B cell (primary cell): ENCODE measurements around the gene CASP2. TPM values are rescaled to one million over a fixed set of nuclear protein-coding genes. Genes with fewer than 3 reads are reported as not detected.

ENCODE experiments used
- ATAC-seq: fragments of 200-7000 bp; cut with Tn5 transposase; one replicate; pipeline ENCODE4 v1.10.0; 2021; ENCODE audit warnings: low read depth, mild to moderate bottlenecking, moderate number of reproducible peaks, moderate library complexity
- CTCF ChIA-PET: fragments of 350-600 bp; sonication (Branson Sonifier 250); formaldehyde crosslinking; loops from one replicate; lab custom pipeline; 2021; ENCODE audit warnings: antibody characterized with exemption, inconsistent platforms; lab: Charles Lee
- POLR2A ChIA-PET: fragments of 350-600 bp; sonication (Branson Sonifier 250); formaldehyde crosslinking; loops from one replicate; lab custom pipeline; 2021; ENCODE audit warnings: antibody characterized with exemption; lab: Charles Lee
- DNase-seq: peaks from one replicate; pipeline ENCODE4 v3.0.0; 2013
- H2AFZ ChIP-seq: 2 replicates; pipeline ENCODE4 v1.6.1; 2012; ENCODE audit warnings: mild to moderate bottlenecking, low read depth, low read length; ENCODE audit not compliant: insufficient read depth, poor library complexity, severe bottlenecking
- H3K27ac ChIP-seq, 2 donors: 1 replicate in 1 of 2; 2 replicates in 1 of 2; pipeline ENCODE4 v1.5.1; 2012 to 2013; ENCODE audit warnings: low read length in 2 of 2, mild to moderate bottlenecking in 2 of 2, moderate library complexity in 1 of 2
- H3K27me3 ChIP-seq, 4 experiments: fragments of 200-600 bp in 1 of 4; sonication (generic) in 1 of 4; replicated peaks in 1 of 4; 1 replicate in 2 of 4; 2 replicates in 2 of 4; pipeline versions ENCODE4 v1.6.1 to v1.7.0; 2013 to 2016; ENCODE audit warnings: low read length in 3 of 4, mild to moderate bottlenecking in 2 of 4, mixed read lengths in 1 of 4, moderate library complexity in 1 of 4; ENCODE audit not compliant: insufficient read depth in 4 of 4, control insufficient read depth in 3 of 4; ENCODE audit errors: control extremely low read depth in 1 of 4
- H3K36me3 ChIP-seq, 2 experiments: replicated peaks in 1 of 2; 1 replicate in 1 of 2; 2 replicates in 1 of 2; pipeline versions ENCODE4 v1.6.1 to v1.7.1; 2013; ENCODE audit warnings: low read length in 1 of 2; ENCODE audit not compliant: insufficient read depth in 2 of 2, control insufficient read depth in 1 of 2; ENCODE audit errors: control extremely low read depth in 1 of 2, extremely low read depth in 1 of 2
- H3K4me1 ChIP-seq, 2 donors: fragments of 200-600 bp in 1 of 2; sonication (generic) in 1 of 2; 1 replicate in 1 of 2; 2 replicates in 1 of 2; pipeline versions ENCODE4 v1.5.1 to v1.6.1; 2013 to 2017; ENCODE audit warnings: low read length in 2 of 2; ENCODE audit not compliant: control insufficient read depth in 2 of 2, insufficient read depth in 2 of 2
- H3K4me2 ChIP-seq: replicated peaks from 2 replicates; pipeline ENCODE3; 2012; ENCODE audit warnings: mild to moderate bottlenecking, low read depth, low read length; ENCODE audit not compliant: poor library complexity, severe bottlenecking
- H3K4me3 ChIP-seq, 5 experiments: fragments of 200-600 bp in 1 of 5; sonication (generic) in 1 of 5; 1 replicate in 3 of 5; 2 replicates in 2 of 5; pipeline versions ENCODE4 v1.5.1 to v1.7.0; 2011 to 2016; ENCODE audit warnings: low read length in 4 of 5, mild to moderate bottlenecking in 4 of 5, low read depth in 2 of 5, control low read depth in 1 of 5, moderate library complexity in 1 of 5; ENCODE audit not compliant: insufficient read depth in 1 of 5; ENCODE audit errors: control extremely low read depth in 1 of 5, extremely low read depth in 1 of 5
- H3K79me2 ChIP-seq: fragments of 200-600 bp; sonication (generic); one replicate; pipeline ENCODE4 v1.6.0; 2016; ENCODE audit warnings: low read length; ENCODE audit not compliant: control insufficient read depth, insufficient read depth
- H3K9ac ChIP-seq: fragments of 200-600 bp; sonication (generic); 2 replicates; pipeline ENCODE4 v1.6.1; 2017; ENCODE audit warnings: mild to moderate bottlenecking, low read length, moderate library complexity
- H3K9me3 ChIP-seq, 3 donors: one replicate each; pipeline versions ENCODE4 v1.6.1 to v1.7.1; 2013; ENCODE audit warnings: low read length in 2 of 3; ENCODE audit not compliant: control insufficient read depth in 2 of 3, insufficient read depth in 1 of 3; ENCODE audit errors: control extremely low read depth in 1 of 3
- H4K20me1 ChIP-seq: 2 replicates; pipeline ENCODE4 v1.6.0; 2012; ENCODE audit warnings: mild to moderate bottlenecking, low read length; ENCODE audit not compliant: insufficient read depth, control insufficient read depth, poor library complexity, severe bottlenecking
- H3K27ac Mint-ChIP-seq: one replicate; pipeline ENCODE4 v1.8.0; 2021; ENCODE audit warnings: mixed read lengths
- H3K27me3 Mint-ChIP-seq: one replicate; pipeline ENCODE4 v1.8.0; 2021; ENCODE audit warnings: mixed read lengths
- H3K4me1 Mint-ChIP-seq: one replicate; pipeline ENCODE4 v1.8.0; 2021; ENCODE audit warnings: mixed read lengths
- H3K4me3 Mint-ChIP-seq: one replicate; pipeline ENCODE4 v1.8.0; 2021; ENCODE audit warnings: mixed read lengths
- H3K9me3 Mint-ChIP-seq: one replicate; pipeline ENCODE4 v1.8.0; 2022; ENCODE audit warnings: mixed read lengths; ENCODE audit not compliant: insufficient read depth
- EZH2 ChIP-seq: IDR thresholded peaks from 2 replicates; pipeline ENCODE4 v1.6.1; 2012; ENCODE audit warnings: borderline replicate concordance, low read depth, mild to moderate bottlenecking, moderate library complexity, low read length; ENCODE audit not compliant: insufficient read depth, poor library complexity, severe bottlenecking
- WGBS: methylation state at CpG from one replicate; pipeline ENCODE4 v1.1.5; 2013; ENCODE audit warnings: missing lambda C conversion rate; ENCODE audit not compliant: insufficient coverage; 5-methylcytosine and 5-hydroxymethylcytosine counted together
- intact Hi-C: fragments of 100-400 bp; cut with micrococcal nuclease; formaldehyde crosslinking; loops from one replicate; pipeline ENCODE4 v1.10.0; 2022
- polyA plus RNA-seq: library from polyadenylated mRNA; depleted of rRNA; stranded (reverse); fragments of >200 nt; gene quantifications from 2 replicates; pipeline ENCODE4 v1.2.3, GENCODE V29; 2012
- total RNA-seq, 2 donors: library from RNA; stranded (reverse); fragments of 120-200 nt in 1 of 2; gene quantifications; 1 replicate in 1 of 2; 2 replicates in 1 of 2; pipeline versions ENCODE4 v1.2.3 to v1.2.4, GENCODE V29; 2013 to 2022
- TF ChIP-seq, protein P1 (sequence below): fragments of 200-600 bp; IDR thresholded peaks from one replicate; pipeline ENCODE4 v1.8.0; 2022; ENCODE audit warnings: antibody characterized with exemption, mild to moderate bottlenecking

Gene CASP2
- total and polyA plus RNA-seq, 2 donors (not counting 1 experiment from before 2014, with no cell fraction given) = 29.2 to 66.5 TPM

DNA sequence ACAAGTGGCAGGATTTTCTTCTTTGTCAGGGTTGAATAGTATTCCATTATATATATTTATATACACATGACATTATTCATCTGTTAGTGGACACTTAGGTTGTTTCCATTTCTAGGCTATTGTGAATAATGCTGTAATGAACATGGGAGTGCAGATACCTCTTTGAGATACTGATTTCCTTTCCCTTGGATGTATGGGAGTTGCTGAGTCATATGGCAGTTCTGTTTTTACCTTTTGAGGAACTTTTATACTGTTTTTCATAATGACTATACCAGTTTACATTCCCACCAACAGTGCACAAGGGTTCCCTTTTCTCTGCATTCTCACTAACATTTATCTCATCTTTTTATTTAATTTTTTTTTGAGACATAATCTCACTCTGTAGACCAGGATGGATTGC is 26.0 kb downstream of the CASP2 start:
- no peak overlapping the region for H3K4me2 ChIP-seq
- peaks cover 0 to 3% (median 0%) of the 10 kb centered on the region in 3 donors for H3K9me3 ChIP-seq
- Mint-ChIP-seq H3K27ac (no peak overlapping the region), H3K9me3 (no peaks in the 10 kb centered on the region), H3K4me1 (peaks cover 9% of the 10 kb centered on the region), H3K27me3 (no peaks in the 10 kb centered on the region), H3K4me3 (no peak overlapping the region)
- peaks cover 2 to 3% of the 10 kb centered on the region in 2 experiments for H3K36me3 ChIP-seq
- intact Hi-C loops = no loop called here
- TF ChIP-seq EZH2 = no peak
- TF ChIP-seq, protein P1, sequence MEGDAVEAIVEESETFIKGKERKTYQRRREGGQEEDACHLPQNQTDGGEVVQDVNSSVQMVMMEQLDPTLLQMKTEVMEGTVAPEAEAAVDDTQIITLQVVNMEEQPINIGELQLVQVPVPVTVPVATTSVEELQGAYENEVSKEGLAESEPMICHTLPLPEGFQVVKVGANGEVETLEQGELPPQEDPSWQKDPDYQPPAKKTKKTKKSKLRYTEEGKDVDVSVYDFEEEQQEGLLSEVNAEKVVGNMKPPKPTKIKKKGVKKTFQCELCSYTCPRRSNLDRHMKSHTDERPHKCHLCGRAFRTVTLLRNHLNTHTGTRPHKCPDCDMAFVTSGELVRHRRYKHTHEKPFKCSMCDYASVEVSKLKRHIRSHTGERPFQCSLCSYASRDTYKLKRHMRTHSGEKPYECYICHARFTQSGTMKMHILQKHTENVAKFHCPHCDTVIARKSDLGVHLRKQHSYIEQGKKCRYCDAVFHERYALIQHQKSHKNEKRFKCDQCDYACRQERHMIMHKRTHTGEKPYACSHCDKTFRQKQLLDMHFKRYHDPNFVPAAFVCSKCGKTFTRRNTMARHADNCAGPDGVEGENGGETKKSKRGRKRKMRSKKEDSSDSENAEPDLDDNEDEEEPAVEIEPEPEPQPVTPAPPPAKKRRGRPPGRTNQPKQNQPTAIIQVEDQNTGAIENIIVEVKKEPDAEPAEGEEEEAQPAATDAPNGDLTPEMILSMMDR = no peak
- no peaks in the 10 kb centered on the region for H3K79me2 ChIP-seq
- no peak overlapping the region for H3K9ac ChIP-seq
- H3K4me1 ChIP-seq = peaks cover 4 to 5% of the 10 kb centered on the region in 2 donors
- no peak overlapping the region for H2AFZ ChIP-seq
- CTCF ChIA-PET = interaction anchor here (1.1 kb wide), 1 partner anchor 15 kb away, joined by 5 read pairs; no protein-coding TSS in a partner anchor
- DNase-seq (no peak), ATAC-seq (no peak)
- H4K20me1 ChIP-seq = no peaks in the 10 kb centered on the region
- no peak overlapping the region for H3K4me3 ChIP-seq
- POLR2A ChIA-PET = no interaction called here
- H3K27ac ChIP-seq = no peak overlapping the region
- H3K27me3 ChIP-seq = no peaks in the 10 kb centered on the region

DNA sequence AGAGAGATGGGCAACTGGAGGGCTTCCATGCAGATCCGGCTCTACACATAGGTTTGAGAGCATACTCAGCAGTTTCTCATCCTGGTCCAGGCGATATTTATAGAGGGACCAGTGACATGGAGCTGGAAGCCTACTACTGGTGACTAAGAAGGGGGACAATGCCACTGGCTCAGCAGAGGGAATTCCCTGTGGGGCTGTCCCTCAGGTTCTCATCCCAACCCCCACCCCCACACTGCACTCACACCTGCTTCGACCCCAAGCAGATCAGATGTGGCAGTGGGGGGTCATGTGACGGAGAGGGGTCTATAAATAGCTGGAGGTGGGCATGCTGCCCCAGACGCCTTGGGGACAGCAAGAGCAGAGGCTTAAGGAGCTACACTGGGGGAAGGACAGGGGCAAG is 27.6 kb downstream of the CASP2 start, which contains the start of gene CLCN1:
Gene CLCN1 (plus strand): TSS at position 336 of the 400 bp plus-strand sequence. CDS start 102 bp downstream, outside the sequence.
- Mint-ChIP-seq H3K27me3 (no peaks in the 10 kb centered on the region), H3K27ac (no peak within 1 kb of the TSS), H3K9me3 (no peaks in the 10 kb centered on the region), H3K4me1 (peaks cover 2% of the 10 kb centered on the region), H3K4me3 (no peak within 1 kb of the TSS)
- intact Hi-C loops = no loop called here
- no peaks in the 10 kb centered on the region for H3K79me2 ChIP-seq
- 40% methylated on average over 1 of the region's 5 CpGs for WGBS
- no peak within 1 kb of the TSS for H3K9ac ChIP-seq
- TF ChIP-seq EZH2 = no peak
- TF ChIP-seq, protein P1 = no peak
- DNase-seq (no peak), ATAC-seq (no peak)
- CTCF ChIA-PET = interaction anchor here (0.6 to 0.8 kb wide), 2 partner anchors 9 to 17 kb away, joined by 3 to 4 read pairs; no protein-coding TSS in a partner anchor
- no peak within 1 kb of the TSS for H3K4me2 ChIP-seq
- H3K4me3 ChIP-seq = no peak within 1 kb of the TSS
- no peaks in the 10 kb centered on the region for H3K27me3 ChIP-seq
- no peaks in the 10 kb centered on the region for H3K36me3 ChIP-seq
- POLR2A ChIA-PET = no interaction called here
- H3K27ac ChIP-seq = no peak within 1 kb of the TSS
- H4K20me1 ChIP-seq = no peaks in the 10 kb centered on the region
- H3K9me3 ChIP-seq = no peaks in the 10 kb centered on the region
- H3K4me1 ChIP-seq = no peaks in the 10 kb centered on the region
- H2AFZ ChIP-seq = no peak within 1 kb of the TSS
